HUES64 (cell line): ENCODE measurements around the gene DYNC1LI1.
A peak's percentile ranks its signal among the peaks of the same experiment; 100 is the strongest.

ENCODE experiments used
- H3K27ac ChIP-seq: 2 replicates; pipeline ENCODE4 v1.7.0; 2013; ENCODE audit warnings: low read depth, low read length, inconsistent platforms
- H3K27me3 ChIP-seq: 2 replicates; pipeline ENCODE4 v1.6.1; 2013; ENCODE audit warnings: mild to moderate bottlenecking, low read length; ENCODE audit not compliant: insufficient read depth
- H3K36me3 ChIP-seq: 2 replicates; pipeline ENCODE4 v1.6.1; 2013; ENCODE audit warnings: mild to moderate bottlenecking, low read length; ENCODE audit not compliant: insufficient read depth
- H3K4me1 ChIP-seq: 2 replicates; pipeline ENCODE4 v1.6.1; 2013; ENCODE audit warnings: mild to moderate bottlenecking, low read length, moderate library complexity; ENCODE audit not compliant: insufficient read depth
- H3K4me3 ChIP-seq: 2 replicates; pipeline ENCODE4 v1.5.1; 2013; ENCODE audit warnings: mild to moderate bottlenecking, low read length, moderate library complexity
- H3K9ac ChIP-seq: 2 replicates; pipeline ENCODE4 v1.6.1; 2013; ENCODE audit warnings: mild to moderate bottlenecking, low read depth, low read length
- H3K9me3 ChIP-seq: 2 replicates; pipeline ENCODE4 v1.6.1; 2013; ENCODE audit warnings: low read depth, low read length; ENCODE audit not compliant: insufficient read depth
- WGBS: fragments of 150-250, 120-280 bp; methylation state at CpG from one replicate; pipeline ENCODE4 v1.1.7; 2013; ENCODE audit warnings: missing lambda C conversion rate; 5-methylcytosine and 5-hydroxymethylcytosine counted together

The DYNC1LI1 gene

GRCh38 chr3:32501783-32502117, 68.9 kb downstream of the DYNC1LI1 start:
- Histone ChIP-seq H3K9ac (peak overlapping the region; percentile 69; the same call in 1 of the 2 replicates), H3K27me3 (no peaks in the 10 kb centered on the region), H3K4me3 (peak overlapping the region; percentile 91), H3K36me3 (0 out of 2 replicates have a peak, but pooled peaks cover 4% of the 10 kb centered on the region), H3K27ac (no peak overlapping the region; the same call in 1 of the 2 replicates), H3K4me1 (peaks cover 20% of the 10 kb centered on the region), H3K9me3 (no peaks in the 10 kb centered on the region)
- 13% methylated on average over 4 of the region's 4 CpGs for WGBS

GRCh38 chr3:32500880-32501782, 69.5 kb downstream of the DYNC1LI1 start:
- 0 out of 2 replicates have a peak, but pooled peaks cover 4% of the 10 kb centered on the region for H3K36me3 ChIP-seq
- H3K27ac ChIP-seq = no peak overlapping the region
- peaks cover 20% of the 10 kb centered on the region for H3K4me1 ChIP-seq

GRCh38 chr3:32500231-32500630, 70.4 kb downstream of the DYNC1LI1 start:
- Histone ChIP-seq H3K4me3 (no peak overlapping the region), H3K4me1 (peaks cover 20% of the 10 kb centered on the region), H3K9ac (no peak overlapping the region), H3K9me3 (no peaks in the 10 kb centered on the region), H3K27me3 (no peaks in the 10 kb centered on the region), H3K36me3 (0 out of 2 replicates have a peak, but pooled peaks cover 4% of the 10 kb centered on the region), H3K27ac (no peak overlapping the region)
- WGBS = 100% methylated on average over 2 of the region's 2 CpGs

More at GRCh38 chr3:32500880-32501782, 69.5 kb downstream of the DYNC1LI1 start:
- no peaks in the 10 kb centered on the region for H3K9me3 ChIP-seq
- H3K9ac ChIP-seq = peak overlapping the region; percentile 69; the same call in 1 of the 2 replicates
- 61% methylated on average over 23 of the region's 25 CpGs for WGBS
- peak overlapping the region; percentile 91 for H3K4me3 ChIP-seq
- no peaks in the 10 kb centered on the region for H3K27me3 ChIP-seq

- Histone ChIP-seq H3K9ac (no peak overlapping the region), H3K27ac (no peak overlapping the region), H3K36me3 (0 out of 2 replicates have a peak, but pooled peaks cover 4% of the 10 kb centered on the region), H3K4me3 (no peak overlapping the region), H3K4me1 (peaks cover 20% of the 10 kb centered on the region), H3K27me3 (no peaks in the 10 kb centered on the region), H3K9me3 (no peaks in the 10 kb centered on the region)
- 100% methylated on average over 1 of the region's 2 CpGs for WGBS
These were observed 71.1 kb downstream of the DYNC1LI1 start for GRCh38 chr3:32499585-32499984.

GRCh38 chr3:32498992-32499391, 71.7 kb downstream of the DYNC1LI1 start:
- Histone ChIP-seq H3K9ac (no peak overlapping the region), H3K4me1 (peaks cover 22% of the 10 kb centered on the region), H3K27me3 (no peaks in the 10 kb centered on the region), H3K4me3 (no peak overlapping the region), H3K36me3 (0 out of 2 replicates have a peak, but pooled peaks cover 4% of the 10 kb centered on the region), H3K27ac (no peak overlapping the region), H3K9me3 (no peaks in the 10 kb centered on the region)
- WGBS = 95% methylated on average over 3 of the region's 3 CpGs

GRCh38 chr3:32498252-32498651, 72.4 kb downstream of the DYNC1LI1 start:
- no peak overlapping the region for H3K9ac ChIP-seq

GRCh38 chr3:32495609-32496008, 75.0 kb downstream of the DYNC1LI1 start:
- H3K4me3 ChIP-seq = no peak overlapping the region
- H3K36me3 ChIP-seq = 0 out of 2 replicates have a peak, but pooled peaks cover 8% of the 10 kb centered on the region
- 93% methylated on average over 2 of the region's 2 CpGs for WGBS
- no peak overlapping the region for H3K9ac ChIP-seq
- no peak overlapping the region for H3K27ac ChIP-seq
- no peaks in the 10 kb centered on the region for H3K9me3 ChIP-seq
- H3K27me3 ChIP-seq = no peaks in the 10 kb centered on the region
- H3K4me1 ChIP-seq = 0 out of 2 replicates have a peak, but pooled peaks cover 9% of the 10 kb centered on the region

More at GRCh38 chr3:32498252-32498651, 72.4 kb downstream of the DYNC1LI1 start:
- Histone ChIP-seq H3K27ac (no peak overlapping the region), H3K27me3 (no peaks in the 10 kb centered on the region), H3K36me3 (0 out of 2 replicates have a peak, but pooled peaks cover 4% of the 10 kb centered on the region), H3K4me1 (peaks cover 21% of the 10 kb centered on the region), H3K9me3 (no peaks in the 10 kb centered on the region), H3K4me3 (no peak overlapping the region)
- WGBS = 89% methylated on average over 2 of the region's 3 CpGs

GRCh38 chr3:32495085-32495484, 75.6 kb downstream of the DYNC1LI1 start:
- no peak overlapping the region for H3K4me3 ChIP-seq
- 0 out of 2 replicates have a peak, but pooled peaks cover 8% of the 10 kb centered on the region for H3K36me3 ChIP-seq
- 0 out of 2 replicates have a peak, but pooled peaks cover 9% of the 10 kb centered on the region for H3K4me1 ChIP-seq
- H3K9me3 ChIP-seq = no peaks in the 10 kb centered on the region
- H3K9ac ChIP-seq = no peak overlapping the region
- H3K27ac ChIP-seq = no peak overlapping the region
- no peaks in the 10 kb centered on the region for H3K27me3 ChIP-seq

- no peak overlapping the region for H3K4me3 ChIP-seq
- H3K27ac ChIP-seq = no peak overlapping the region
These were observed 76.9 kb downstream of the DYNC1LI1 start for GRCh38 chr3:32493437-32494414.

GRCh38 chr3:32492684-32493436, 77.8 kb downstream of the DYNC1LI1 start:
- Histone ChIP-seq H3K4me1 (0 out of 2 replicates have a peak, but pooled peaks cover 9% of the 10 kb centered on the region), H3K4me3 (no peak overlapping the region), H3K9me3 (no peaks in the 10 kb centered on the region), H3K36me3 (0 out of 2 replicates have a peak, but pooled peaks cover 4% of the 10 kb centered on the region), H3K27me3 (no peaks in the 10 kb centered on the region), H3K9ac (no peak overlapping the region), H3K27ac (no peak overlapping the region)
- 94% methylated on average over 3 of the region's 3 CpGs for WGBS

More at GRCh38 chr3:32493437-32494414, 76.9 kb downstream of the DYNC1LI1 start:
- Histone ChIP-seq H3K9ac (no peak overlapping the region), H3K36me3 (0 out of 2 replicates have a peak, but pooled peaks cover 4% of the 10 kb centered on the region), H3K27me3 (no peaks in the 10 kb centered on the region), H3K9me3 (no peaks in the 10 kb centered on the region), H3K4me1 (0 out of 2 replicates have a peak, but pooled peaks cover 9% of the 10 kb centered on the region)
- 86% methylated on average over 3 of the region's 3 CpGs for WGBS
